ENCODE results near the gene WDR49. TPM values are rescaled to one million over a fixed set of nuclear protein-coding genes. Genes with fewer than 3 reads are reported as not detected.

Gene WDR49
- 10 to 100 TPM; 17.6 to 33.9 TPM for total RNA-seq
- polyA plus RNA-seq, result 1 to 10 TPM; 1.4 to 2.0 TPM
- long read RNA-seq, donor 1, result 0 reads
- long read RNA-seq, donor 2, result 0 reads
- long read RNA-seq, donor 3, result 0 reads
- long read RNA-seq, donor 4, result 0 reads
- long read RNA-seq, donor 5, result 0 reads

DNA sequence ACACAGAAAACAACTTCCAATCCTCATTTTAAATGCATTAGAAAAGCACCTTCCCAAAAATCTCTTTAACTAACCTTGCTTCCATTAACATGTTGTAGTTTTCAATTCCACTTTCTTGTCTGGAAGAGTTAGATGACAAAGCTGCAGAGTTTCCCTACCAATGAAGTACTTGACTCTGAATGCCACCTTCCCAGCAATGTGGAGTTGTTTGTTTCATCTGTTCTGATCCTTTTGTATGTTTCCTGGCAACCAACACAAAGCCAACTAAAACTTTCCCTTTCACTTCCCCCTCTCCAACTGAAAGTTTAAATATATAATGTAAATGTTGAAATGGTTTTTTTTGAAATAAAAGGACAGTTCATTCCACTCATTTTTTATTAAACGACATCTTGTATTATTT lies at the start of gene WDR49:
TSS of gene WDR49 (minus strand) at position 183 of the 400 bp plus-strand sequence. CDS start 517 bp downstream, outside the sequence.
- WGBS, 2 donors, result 39 to 54% methylated on average over 1 of the region's 1 CpG
- Histone ChIP-seq H3K9ac (ENCODE audit: insufficient read depth in 1 of 2, low read length in 2 of 2) (no peak within 1 kb of the TSS), H3K4me1 (ENCODE audit: control insufficient read depth in 5 of 5, insufficient read depth in 5 of 5, low read length in 5 of 5) (no peaks in the 10 kb centered on the region), H3K27me3 (ENCODE audit: control insufficient read depth in 3 of 3, insufficient read depth in 3 of 3, low read length in 2 of 3) (no peaks in the 10 kb centered on the region), H3K27ac (ENCODE audit: low read depth in 1 of 2, low read length in 1 of 2) (no peak within 1 kb of the TSS), H3K9me3 (ENCODE audit: control insufficient read depth in 4 of 4, insufficient read depth in 3 of 4, low read length in 3 of 4) (no peaks in the 10 kb centered on the region), H3K4me3 (no peak within 1 kb of the TSS), H3K36me3 (ENCODE audit: control insufficient read depth in 4 of 4, insufficient read depth in 4 of 4, low read length in 4 of 4) (peaks cover 0 to 1% (median 0%) of the 10 kb centered on the region in 4 donors)
- ATAC-seq (ENCODE audit: insufficient read depth, low FRiP score) (no peak), DNase-seq (peak; percentile 15 to 64 (median 62))
- TF ChIP-seq CTCF (IDR thresholded peaks at IDR 0.05; ENCODE audit: control extremely low read depth, extremely low read depth), result no peak

DNA sequence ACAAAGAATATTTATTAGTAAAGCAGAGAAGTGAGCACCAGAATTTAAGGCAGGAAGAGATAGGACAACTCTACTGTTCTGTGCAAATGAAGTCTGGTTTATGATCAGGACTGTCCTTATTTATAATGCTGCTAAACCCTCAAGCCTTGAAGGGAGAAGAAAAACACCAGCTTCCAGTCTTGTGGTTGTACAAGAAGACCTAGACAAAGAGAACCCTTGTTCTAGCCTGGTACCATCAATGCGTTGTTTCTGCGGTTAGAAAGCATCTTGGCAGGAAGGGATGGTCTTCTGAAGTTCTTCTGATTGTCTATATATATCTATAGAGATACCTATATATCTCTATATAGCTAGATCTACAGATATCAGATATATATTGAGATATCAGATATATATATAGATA lies 47.2 kb upstream of the WDR49 start:
- H3K4me1 ChIP-seq (ENCODE audit: control insufficient read depth in 5 of 5, insufficient read depth in 5 of 5, low read length in 5 of 5), result peaks cover 0 to 9% (median 0%) of the 10 kb centered on the region in 5 donors
- DNase-seq, result no peak
- no peak for TF ChIP-seq CTCF (IDR thresholded peaks at IDR 0.05; ENCODE audit: control extremely low read depth, extremely low read depth)

DNA sequence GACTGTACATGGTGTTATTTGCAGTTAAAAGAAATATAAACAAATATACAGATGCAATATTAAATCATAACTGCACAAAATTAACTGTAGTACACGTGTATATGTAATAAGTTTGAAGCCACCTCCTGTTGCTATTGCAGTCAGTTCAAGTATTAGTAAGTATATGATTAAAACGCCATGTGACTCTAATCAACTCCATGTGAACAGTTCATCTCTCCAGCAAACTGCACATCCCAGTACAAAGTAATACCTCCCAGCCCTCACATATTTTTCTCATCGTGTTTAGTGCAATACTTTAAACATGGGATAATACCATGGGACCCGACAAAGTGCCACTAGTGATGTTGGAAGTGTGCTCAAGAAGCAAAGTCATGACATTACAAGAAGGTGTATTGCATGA lies 46.3 kb upstream of the WDR49 start:
- WGBS, 2 donors, result 94 to 96% methylated on average over 4 of the region's 4 CpGs
- Histone ChIP-seq H3K9me3 (ENCODE audit: control insufficient read depth in 4 of 4, insufficient read depth in 3 of 4, low read length in 3 of 4) (no peaks in the 10 kb centered on the region), H3K9ac (ENCODE audit: insufficient read depth in 1 of 2, low read length in 2 of 2) (no peak overlapping the region), H3K36me3 (ENCODE audit: control insufficient read depth in 4 of 4, insufficient read depth in 4 of 4, low read length in 4 of 4) (peaks cover 0 to 12% (median 4%) of the 10 kb centered on the region in 4 donors), H3K4me3 (no peak overlapping the region), H3K27ac (ENCODE audit: low read depth in 1 of 2, low read length in 1 of 2) (no peak overlapping the region), H3K4me1 (ENCODE audit: control insufficient read depth in 5 of 5, insufficient read depth in 5 of 5, low read length in 5 of 5) (peaks cover 0 to 9% (median 0%) of the 10 kb centered on the region in 5 donors), H3K27me3 (ENCODE audit: control insufficient read depth in 3 of 3, insufficient read depth in 3 of 3, low read length in 2 of 3) (no peaks in the 10 kb centered on the region)
- no peak for TF ChIP-seq CTCF (IDR thresholded peaks at IDR 0.05; ENCODE audit: control extremely low read depth, extremely low read depth)
- ATAC-seq (ENCODE audit: insufficient read depth, low FRiP score) (no peak), DNase-seq (no peak)

More for the DNA sequence above, 47.2 kb upstream of the WDR49 start:
- peaks cover 0 to 7% (median 2%) of the 10 kb centered on the region in 4 donors for H3K36me3 ChIP-seq (ENCODE audit: control insufficient read depth in 4 of 4, insufficient read depth in 4 of 4, low read length in 4 of 4)
- no peak for ATAC-seq (ENCODE audit: insufficient read depth, low FRiP score)
- H3K4me3 ChIP-seq, result no peak overlapping the region
- H3K27ac ChIP-seq (ENCODE audit: low read depth in 1 of 2, low read length in 1 of 2), result no peak overlapping the region
- H3K9ac ChIP-seq (ENCODE audit: insufficient read depth in 1 of 2, low read length in 2 of 2), result no peak overlapping the region
- H3K27me3 ChIP-seq (ENCODE audit: control insufficient read depth in 3 of 3, insufficient read depth in 3 of 3, low read length in 2 of 3), result no peaks in the 10 kb centered on the region
- 95 to 100% methylated on average over 2 of the region's 2 CpGs for WGBS, 2 donors
- H3K9me3 ChIP-seq (ENCODE audit: control insufficient read depth in 4 of 4, insufficient read depth in 3 of 4, low read length in 3 of 4), result no peaks in the 10 kb centered on the region

DNA sequence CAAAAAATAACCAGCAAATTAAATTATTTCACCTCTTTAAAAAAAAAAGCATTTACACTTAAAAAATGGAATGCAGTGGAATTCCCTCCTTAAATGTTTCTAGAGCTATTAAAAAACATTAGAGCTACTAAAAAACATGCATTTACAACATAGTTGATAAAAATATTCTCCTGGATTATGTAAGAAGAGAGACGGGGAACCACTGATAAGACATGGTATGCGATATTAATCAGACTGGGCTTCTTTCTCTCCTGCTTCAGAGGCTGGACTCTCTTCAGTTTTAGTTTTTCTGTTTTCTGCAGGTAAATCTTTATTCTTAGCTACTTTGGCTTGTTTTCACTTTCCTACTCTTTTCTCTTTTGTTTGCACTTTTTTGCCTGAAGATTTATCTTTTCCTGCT lies 40.4 kb upstream of the WDR49 start:
- TF ChIP-seq CTCF (IDR thresholded peaks at IDR 0.05; ENCODE audit: control extremely low read depth, extremely low read depth), result no peak
- no peak for ATAC-seq (ENCODE audit: insufficient read depth, low FRiP score)
- Histone ChIP-seq H3K27ac (ENCODE audit: low read depth in 1 of 2, low read length in 1 of 2) (no peak overlapping the region), H3K4me3 (no peak overlapping the region), H3K9ac (ENCODE audit: insufficient read depth in 1 of 2, low read length in 2 of 2) (no peak overlapping the region), H3K36me3 (ENCODE audit: control insufficient read depth in 4 of 4, insufficient read depth in 4 of 4, low read length in 4 of 4) (peaks cover 0 to 26% (median 11%) of the 10 kb centered on the region in 4 donors), H3K4me1 (ENCODE audit: control insufficient read depth in 5 of 5, insufficient read depth in 5 of 5, low read length in 5 of 5) (peaks cover 0 to 9% (median 2%) of the 10 kb centered on the region in 5 donors), H3K9me3 (ENCODE audit: control insufficient read depth in 4 of 4, insufficient read depth in 3 of 4, low read length in 3 of 4) (no peaks in the 10 kb centered on the region), H3K27me3 (ENCODE audit: control insufficient read depth in 3 of 3, insufficient read depth in 3 of 3, low read length in 2 of 3) (no peaks in the 10 kb centered on the region)
- no peak for DNase-seq
- 84 to 91% methylated on average over 2 of the region's 2 CpGs for WGBS, 2 donors

Data from lung (tissue), 16 donors.